Psoas muscle (tissue), 8 donors: ENCODE measurements around the gene TMEM171. TPM values are rescaled to one million over a fixed set of nuclear protein-coding genes. Genes with fewer than 3 reads are reported as not detected.

ENCODE experiments used
- ATAC-seq, 4 donors: fragments of 200-7000 bp; cut with Tn5 transposase; one replicate each; pipeline ENCODE4 v1.9.1; 2020; ENCODE audit warnings: moderate library complexity in 3 of 4, mild to moderate bottlenecking in 2 of 4
- DNase-seq, 2 donors: peaks; one replicate each; pipeline ENCODE4 v3.0.0-alpha.2; 2020
- H3K27ac ChIP-seq: fragments of 200-600 bp; one replicate; pipeline ENCODE4 v1.8.0; 2022
- H3K27me3 ChIP-seq, 3 donors: fragments of 200-600 bp in 1 of 3; one replicate each; pipeline versions ENCODE4 v1.6.1 to v1.8.0; 2013 to 2022; ENCODE audit warnings: low read length in 2 of 3, mild to moderate bottlenecking in 2 of 3, moderate library complexity in 1 of 3; ENCODE audit not compliant: insufficient read depth in 3 of 3
- H3K36me3 ChIP-seq, 2 donors: fragments of 200-600 bp in 1 of 2; one replicate each; pipeline versions ENCODE4 v1.6.1 to v1.8.0; 2013 to 2022; ENCODE audit warnings: low read depth in 1 of 2, mild to moderate bottlenecking in 1 of 2, moderate library complexity in 1 of 2; ENCODE audit not compliant: insufficient read depth in 1 of 2
- H3K4me1 ChIP-seq: fragments of 200-600 bp; one replicate; pipeline ENCODE4 v1.8.0; 2022
- H3K4me3 ChIP-seq: fragments of 200-600 bp; one replicate; pipeline ENCODE4 v1.8.0; 2022; ENCODE audit warnings: mild to moderate bottlenecking
- H3K9me3 ChIP-seq: fragments of 200-600 bp; one replicate; pipeline ENCODE4 v1.8.0; 2022
- CTCF ChIP-seq: fragments of 200-600 bp; IDR thresholded peaks from one replicate; pipeline ENCODE4 v1.8.0; 2022; ENCODE audit warnings: antibody characterized with exemption
- WGBS, 3 donors: extraction: QIAGEN DNeasy Blood & Tissue Kit; methylation state at CpG; one replicate each; pipeline versions ENCODE4 v1.1.6 to v1.1.7; 2013; 5-methylcytosine and 5-hydroxymethylcytosine counted together
- intact Hi-C, 2 donors: fragments of 100-400 bp; cut with DNase I; formaldehyde crosslinking; loops; one replicate each; pipeline versions ENCODE4 v1.11.0 to v1.14.2; 2022
- polyA plus RNA-seq, 3 donors: library from polyadenylated mRNA; stranded (reverse); fragments of 200-250 nt; gene quantifications; one replicate each; pipeline ENCODE4 v1.2.3, GENCODE V29; 2013
- total RNA-seq, 4 donors: library from RNA; stranded (reverse); fragmentation: NEBNext Ultra II Directional in 2 of 4; extraction: Animal tissue kit (Norgen Biotek cat#: 25700) in 2 of 4; gene quantifications; one replicate each; pipeline versions ENCODE4 v1.2.1 to v1.2.4, GENCODE V29; 2021 to 2023
- donor health status: healthy with polysubstance abuse.
- donor health status: DM: no; HTN: no; CAD: no; lungs with moderate emphysema.
- donor health status: Bipolar disorder and iron deficiency.
- donor health status: healthy.
- donor health status: DM: yes; HTN: yes; CAD: no.
- donor health status: DM: no; HTN: no; CAD: no.
- donor health status: DM: no; HTN: no; CAD: no.
- donor health status: DM: yes; HTN: yes; CAD: no.

TMEM171 gene
- total and polyA plus RNA-seq, 7 donors = 0.25 to 1.1 (median 0.48) TPM

GRCh38 chr5:73122875-73123810, 2.8 kb downstream of the TMEM171 start:
- 71 to 79% (median 75%) methylated on average over 19 of the region's 19 CpGs for WGBS, 3 donors

GRCh38 chr5:73125289-73125688, 4.9 kb downstream of the TMEM171 start:
- Histone ChIP-seq H3K27me3 (peaks cover 0 to 20% (median 2%) of the 10 kb centered on the region in 3 donors), H3K36me3 (no peaks in the 10 kb centered on the region), H3K4me3 (no peak overlapping the region), H3K27ac (no peak overlapping the region), H3K4me1 (peaks cover 4% of the 10 kb centered on the region), H3K9me3 (no peaks in the 10 kb centered on the region)
- intact Hi-C loops = no loop called here
- WGBS, 3 donors = 69 to 84% (median 71%) methylated on average over 4 of the region's 4 CpGs
- no peak for DNase-seq
- TF ChIP-seq CTCF = no peak
- ATAC-seq = no peak

More at GRCh38 chr5:73122875-73123810, 2.8 kb downstream of the TMEM171 start:
- Histone ChIP-seq H3K4me3 (no peak overlapping the region), H3K36me3 (no peaks in the 10 kb centered on the region), H3K27me3 (peaks cover 0 to 20% (median 2%) of the 10 kb centered on the region in 3 donors), H3K9me3 (no peaks in the 10 kb centered on the region), H3K4me1 (peaks cover 4% of the 10 kb centered on the region), H3K27ac (no peak overlapping the region)
- no peak for TF ChIP-seq CTCF
- intact Hi-C loops = no loop called here
- no peak for ATAC-seq
- no peak for DNase-seq

GRCh38 chr5:73126381-73126780, 6.0 kb downstream of the TMEM171 start:
- H3K36me3 ChIP-seq = no peaks in the 10 kb centered on the region
- H3K4me3 ChIP-seq = no peak overlapping the region
- no peak for DNase-seq
- intact Hi-C loops = no loop called here
- no peak overlapping the region for H3K27ac ChIP-seq
- H3K4me1 ChIP-seq = no peaks in the 10 kb centered on the region
- H3K9me3 ChIP-seq = no peaks in the 10 kb centered on the region
- WGBS, 3 donors = 72 to 76% (median 73%) methylated on average over 4 of the region's 4 CpGs
- ATAC-seq = no peak
- H3K27me3 ChIP-seq = peaks cover 0 to 10% (median 0%) of the 10 kb centered on the region in 3 donors
- no peak for TF ChIP-seq CTCF

GRCh38 chr5:73126957-73127356, 6.6 kb downstream of the TMEM171 start:
- H3K4me3 ChIP-seq = no peak overlapping the region
- peaks cover 0 to 5% (median 0%) of the 10 kb centered on the region in 3 donors for H3K27me3 ChIP-seq
- DNase-seq = no peak
- H3K9me3 ChIP-seq = no peaks in the 10 kb centered on the region
- no peak for TF ChIP-seq CTCF
- no peak overlapping the region for H3K27ac ChIP-seq
- no peaks in the 10 kb centered on the region for H3K36me3 ChIP-seq
- intact Hi-C loops = no loop called here
- no peaks in the 10 kb centered on the region for H3K4me1 ChIP-seq
- no peak for ATAC-seq
- WGBS, 3 donors = 69 to 81% (median 78%) methylated on average over 1 of the region's 1 CpG
